GM18907 (cell line): ENCODE measurements around the gene FAM120A.
"Not testable (repeated sequence)": the region's sequence is repeated elsewhere in the genome, so short reads cannot be mapped to it uniquely, and the experiment has no call there.

Source experiments
- ATAC-seq: cut with Tn5 transposase; IDR thresholded peaks from one replicate; pipeline ENCODE4 v1.9.1; 2021; ENCODE audit warnings: mild to moderate bottlenecking, moderate library complexity; ENCODE audit not compliant: unreplicated experiment

Gene FAM120A

DNA sequence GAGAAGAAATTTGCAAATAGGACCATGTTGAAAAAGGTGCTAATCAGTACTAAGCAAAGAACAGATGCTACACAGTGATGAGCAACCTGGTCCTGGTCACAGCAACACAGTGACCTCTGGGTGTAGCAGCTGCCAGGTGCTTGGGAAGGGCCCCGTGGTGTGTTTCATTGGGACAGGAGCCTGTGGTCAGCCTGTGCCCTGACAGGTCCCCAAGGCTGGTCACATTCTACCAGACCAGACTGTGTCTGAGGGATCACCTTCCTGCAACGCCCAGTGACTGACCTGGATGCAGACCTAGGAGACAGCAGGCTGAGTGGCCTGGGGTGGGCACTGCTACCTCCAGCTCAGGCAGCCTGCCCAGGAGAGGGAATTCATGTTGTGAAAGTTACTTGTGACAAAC, 56.7 kb downstream of the FAM120A start:
- no peak for ATAC-seq

DNA sequence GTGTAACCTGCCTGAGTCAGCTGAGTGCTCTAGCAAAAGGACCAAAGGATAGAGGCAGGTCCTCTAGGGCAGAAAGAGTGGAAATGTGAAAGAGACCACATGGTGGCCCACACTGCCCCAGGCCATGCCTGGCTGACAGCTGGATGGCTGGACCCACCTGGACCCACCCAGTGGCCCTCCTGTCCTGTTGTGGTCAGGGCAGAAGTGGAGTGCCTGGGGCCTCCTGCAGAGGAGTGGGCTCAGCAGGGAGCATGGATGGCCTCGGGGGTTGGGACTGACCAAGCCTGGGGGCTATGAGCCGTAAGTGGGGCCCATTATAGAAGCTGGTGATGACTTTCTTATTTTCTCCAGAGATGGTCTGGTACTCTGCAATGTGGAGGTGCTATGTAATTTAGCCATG, 57.6 kb downstream of the FAM120A start:
- ATAC-seq, result no peak

DNA sequence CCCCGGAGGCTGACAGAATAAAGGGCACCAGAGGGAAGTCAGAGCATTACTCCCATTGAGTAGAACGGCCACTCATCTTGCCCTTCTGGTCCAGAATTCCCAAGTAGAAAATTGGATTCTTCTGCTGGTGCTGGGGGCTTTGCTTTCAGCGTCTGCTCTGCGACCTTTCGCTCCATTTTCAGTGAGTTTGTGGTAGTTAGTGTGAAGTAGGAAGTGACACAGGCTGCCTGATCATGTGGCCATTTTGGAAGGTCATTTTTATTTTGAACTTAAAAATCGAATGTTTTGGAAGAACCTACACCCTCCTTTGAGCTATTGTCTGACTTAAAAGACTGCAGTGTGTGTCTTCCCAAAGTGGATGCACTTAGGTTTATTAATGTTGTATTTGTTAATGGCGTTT, 58.6 kb downstream of the FAM120A start:
- no peak for ATAC-seq

DNA sequence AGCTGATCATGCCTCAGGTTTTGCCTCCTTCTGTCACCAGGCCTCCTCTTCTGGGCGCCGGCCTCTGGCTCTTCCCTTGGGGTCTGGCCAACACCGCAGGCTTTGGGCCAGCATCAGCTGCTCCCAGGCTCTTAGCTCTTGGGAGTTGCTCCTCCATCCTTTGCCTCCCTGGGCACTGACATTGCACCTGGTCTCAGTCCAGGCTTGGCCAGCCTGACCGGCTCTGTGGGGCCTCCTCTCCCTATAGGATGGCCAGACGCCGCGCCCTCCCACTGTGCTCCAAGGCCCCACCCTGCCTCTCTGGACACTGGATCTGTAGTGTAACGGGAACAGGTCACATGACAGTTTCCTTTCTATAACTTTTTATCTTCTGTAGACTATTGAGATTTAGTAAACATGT, 59.7 kb downstream of the FAM120A start:
- not testable (repeated sequence) for ATAC-seq

GRCh38 chr9:93512170-93512812, 60.8 kb downstream of the FAM120A start:
- not testable (repeated sequence) for ATAC-seq

GRCh38 chr9:93513606-93514005, 62.1 kb downstream of the FAM120A start:
- ATAC-seq, result no peak

DNA sequence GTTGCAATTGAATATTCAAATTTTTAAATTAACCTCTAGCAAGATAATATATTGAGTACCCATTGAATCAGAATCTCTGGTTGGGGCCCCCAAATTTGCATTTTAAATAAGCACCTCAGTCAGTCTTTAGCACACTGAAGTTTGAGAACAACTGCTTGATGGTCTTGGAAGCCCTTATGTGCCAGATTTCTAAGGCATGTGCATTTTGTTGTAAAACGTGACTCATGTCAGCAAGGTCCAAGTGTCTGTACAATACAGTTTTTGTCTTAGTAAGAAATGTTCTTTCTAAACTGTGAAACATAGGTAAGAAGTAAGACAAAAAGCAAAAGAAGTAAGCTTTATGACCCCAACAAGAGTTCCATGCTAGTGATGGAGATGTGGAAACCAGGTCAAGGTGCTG, 65.8 kb downstream of the FAM120A start:
- no peak for ATAC-seq

DNA sequence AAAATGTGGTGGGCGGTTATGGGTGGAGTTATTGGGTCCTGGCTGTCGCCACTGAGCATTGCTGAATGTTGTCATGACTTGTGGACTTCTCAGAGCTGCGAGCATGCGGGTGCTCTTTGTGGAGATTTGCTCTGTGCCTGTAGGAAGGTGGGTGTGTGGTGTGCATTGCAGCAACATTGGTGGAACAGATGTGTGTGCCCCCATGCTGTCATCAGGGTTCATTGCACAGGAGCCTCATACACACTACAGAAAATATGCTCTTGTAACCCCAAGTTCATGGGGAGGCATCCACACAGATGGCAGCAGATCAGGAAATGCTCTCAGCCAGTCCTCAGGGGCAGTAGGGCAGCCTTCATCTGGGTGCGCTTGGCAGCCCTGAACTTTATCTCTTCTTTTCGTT, 69.0 kb downstream of the FAM120A start:
- no peak for ATAC-seq

- ATAC-seq, result no peak
Observed at GRCh38 chr9:93522736-93523135, 71.3 kb downstream of the FAM120A start.

DNA sequence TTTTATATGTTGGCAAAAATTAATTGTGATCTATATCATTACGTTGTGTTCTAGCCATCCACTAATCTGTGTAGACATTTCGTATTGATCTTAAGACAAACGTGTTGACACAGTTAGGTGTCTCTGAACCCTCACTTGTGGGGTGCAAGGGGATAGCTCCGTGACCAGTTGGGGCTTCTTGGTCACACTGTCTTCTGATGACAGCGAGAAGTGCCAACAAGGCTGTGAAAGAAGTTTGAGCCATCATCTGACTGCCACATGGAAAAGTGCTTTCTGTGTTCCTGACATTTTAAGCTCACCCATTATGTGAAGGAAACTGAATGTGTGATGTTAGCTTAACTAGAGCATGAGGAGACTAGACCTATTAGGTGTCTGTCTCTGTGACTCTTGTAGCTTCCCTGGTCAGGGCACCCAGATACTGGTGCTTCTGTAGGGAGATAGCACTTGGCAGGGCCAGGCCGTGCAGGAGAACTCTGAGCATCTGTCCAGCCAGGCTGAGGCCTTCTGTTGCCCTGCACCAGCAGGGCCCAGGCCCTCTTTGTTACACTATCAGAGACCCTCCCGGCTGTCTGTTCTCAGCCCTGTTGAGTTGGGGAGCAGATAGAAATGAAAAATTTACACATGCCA, 72.1 kb downstream of the FAM120A start:
- ATAC-seq, result no peak

- ATAC-seq, result no peak
Observed at GRCh38 chr9:93525476-93525875, 74.0 kb downstream of the FAM120A start.

- no peak for ATAC-seq
Observed at GRCh38 chr9:93531374-93531773, 79.9 kb downstream of the FAM120A start.

DNA sequence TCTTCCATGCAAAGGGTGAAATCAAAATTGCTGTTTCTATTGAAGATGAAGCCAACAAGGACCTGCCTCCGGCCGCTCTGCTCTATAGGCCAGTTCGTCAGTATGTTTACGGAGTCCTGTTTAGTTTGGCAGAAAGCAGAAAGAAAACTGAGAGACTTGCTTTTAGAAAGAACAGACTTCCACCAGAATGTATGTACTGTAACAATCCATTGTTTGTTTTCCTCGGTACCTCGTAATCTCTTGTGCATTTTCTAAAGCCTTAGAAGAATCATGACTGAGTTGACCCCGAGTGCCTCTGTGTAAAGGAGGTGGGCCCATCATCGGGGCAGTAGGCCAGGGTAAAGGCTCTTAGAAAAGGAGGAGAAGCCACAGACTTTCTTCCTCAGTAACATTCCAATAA, 80.7 kb downstream of the FAM120A start:
- no peak for ATAC-seq

- ATAC-seq, result no peak
Observed at GRCh38 chr9:93533863-93534262, 82.4 kb downstream of the FAM120A start.

GRCh38 chr9:93536167-93536566, 84.7 kb downstream of the FAM120A start:
- ATAC-seq, result no peak

DNA sequence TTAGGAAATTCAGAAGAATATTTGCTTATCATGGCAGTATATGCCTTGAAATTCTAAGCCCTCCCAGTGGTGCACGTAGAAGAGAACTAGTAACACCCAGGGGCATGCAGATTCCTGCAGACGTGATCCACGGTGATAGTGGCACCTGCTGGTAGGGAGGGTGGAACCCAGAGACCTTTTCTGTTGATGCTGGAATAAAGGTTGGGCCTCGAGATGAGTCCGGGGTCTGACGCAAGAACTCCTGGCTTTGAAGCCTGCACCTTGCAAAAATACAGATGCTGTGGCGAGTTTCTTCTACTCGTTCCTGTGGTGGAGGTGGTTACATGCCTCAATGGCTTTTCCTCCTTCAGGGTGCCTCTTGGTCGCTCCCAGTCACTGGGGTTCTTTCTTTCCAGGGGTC, 85.4 kb downstream of the FAM120A start:
- ATAC-seq, result no peak

DNA sequence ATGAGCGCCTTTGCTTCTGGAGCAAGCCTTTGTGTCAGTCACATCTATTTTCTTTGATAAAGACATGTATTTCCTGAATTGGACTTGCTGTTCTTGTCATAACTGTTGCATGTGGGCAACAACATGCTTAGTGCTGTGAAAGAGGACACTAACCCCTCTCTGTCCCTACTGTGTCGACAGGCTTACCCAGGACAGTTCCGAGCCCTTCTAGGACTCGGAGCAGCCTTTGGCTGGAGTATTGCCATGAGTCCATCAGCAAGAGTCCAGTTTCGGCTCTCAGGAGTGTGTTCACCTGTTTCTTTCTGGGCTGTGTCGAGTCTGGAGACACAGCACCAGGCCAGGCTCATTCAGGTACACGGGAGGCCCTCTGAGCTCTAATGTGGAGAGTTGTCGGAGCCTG, 88.8 kb downstream of the FAM120A start:
- ATAC-seq, result no peak

- ATAC-seq, result no peak
Observed at GRCh38 chr9:93541005-93541404, 89.5 kb downstream of the FAM120A start.

- no peak for ATAC-seq
Observed at GRCh38 chr9:93541581-93542349, 90.3 kb downstream of the FAM120A start.

- no peak for ATAC-seq
Observed at GRCh38 chr9:93543117-93543516, 91.6 kb downstream of the FAM120A start.

- no peak for ATAC-seq
Observed at GRCh38 chr9:93546356-93546755, 94.9 kb downstream of the FAM120A start.

GRCh38 chr9:93549611-93550010, 98.1 kb downstream of the FAM120A start:
- ATAC-seq, result no peak
